Heart left ventricle (tissue), 13 donors: Measurements from ENCODE around the gene ABHD17B.

ENCODE experiments used
- CTCF ChIP-seq, 12 donors: fragments of 200-600 bp; sonication (generic) in 4 of 12; IDR thresholded peaks; one replicate each; pipeline versions ENCODE4 v1.5.0 to v1.8.0; 2018 to 2022; ENCODE audit warnings: antibody characterized with exemption in 12 of 12, mild to moderate bottlenecking in 5 of 12
- POLR2A ChIP-seq, 2 donors: fragments of 450-650 bp; IDR thresholded peaks; one replicate each; pipeline ENCODE4 v1.6.1; 2017; ENCODE audit warnings: antibody characterized with exemption in 2 of 2, mild to moderate bottlenecking in 2 of 2, moderate library complexity in 2 of 2
- donor health status: ischemic (EF 13 %, LVEDD 7.1; RV severe dilation, severe dysfunction).
- donor health status: DM: no; HTN: yes; CAD: no.
- donor health status: DM: no; HTN: no; CAD: no.
- donor health status: ischemic (EF 25% LVEDD 6.9; RV normal size, moderate dysfunction).
- donor health status: ischemic (EF 25% LVEDD 5.7; RV mildly dilated, moderate dysfunction).
- donor health status: ischemic (EF 35%, LVEDD 5.7; RV mildly dilated, moderate dysfunction).
- donor health status: nonischemic (EF 11% LVEDD 7.7; RV severe dilation, severe dysfunction).
- donor health status: DM: yes; HTN: yes; CAD: no.
- donor health status: PGD.
- donor health status: ischemic (EF 29% LVEDD 5.4; RV normal size, mild dysfunction).
- donor health status: nonischemic (EF 23%, LVEDD 6.1; RV moderate dilation, normal function).

- TF ChIP-seq CTCF (IDR thresholded peaks at IDR 0.05) (no peak), POLR2A (IDR thresholded peaks at IDR 0.05) (no peak)
These were observed 56.2 kb downstream of the ABHD17B start for GRCh38 chr9:71854811-71855210.
